Psoas muscle (tissue), 8 donors: ENCODE measurements around the gene PDIA2. TPM values are rescaled to one million over a fixed set of nuclear protein-coding genes. Genes with fewer than 3 reads are reported as not detected.

Experiments
- ATAC-seq, 4 donors: fragments of 200-7000 bp; cut with Tn5 transposase; one replicate each; pipeline ENCODE4 v1.9.1; 2020; ENCODE audit warnings: moderate library complexity in 3 of 4, mild to moderate bottlenecking in 2 of 4
- DNase-seq, 2 donors: peaks; one replicate each; pipeline ENCODE4 v3.0.0-alpha.2; 2020
- H3K27ac ChIP-seq: fragments of 200-600 bp; one replicate; pipeline ENCODE4 v1.8.0; 2022
- H3K27me3 ChIP-seq, 3 donors: fragments of 200-600 bp in 1 of 3; one replicate each; pipeline versions ENCODE4 v1.6.1 to v1.8.0; 2013 to 2022; ENCODE audit warnings: low read length in 2 of 3, mild to moderate bottlenecking in 2 of 3, moderate library complexity in 1 of 3; ENCODE audit not compliant: insufficient read depth in 3 of 3
- H3K36me3 ChIP-seq, 2 donors: fragments of 200-600 bp in 1 of 2; one replicate each; pipeline versions ENCODE4 v1.6.1 to v1.8.0; 2013 to 2022; ENCODE audit warnings: low read depth in 1 of 2, mild to moderate bottlenecking in 1 of 2, moderate library complexity in 1 of 2; ENCODE audit not compliant: insufficient read depth in 1 of 2
- H3K4me1 ChIP-seq: fragments of 200-600 bp; one replicate; pipeline ENCODE4 v1.8.0; 2022
- H3K4me3 ChIP-seq: fragments of 200-600 bp; one replicate; pipeline ENCODE4 v1.8.0; 2022; ENCODE audit warnings: mild to moderate bottlenecking
- H3K9me3 ChIP-seq: fragments of 200-600 bp; one replicate; pipeline ENCODE4 v1.8.0; 2022
- WGBS, 3 donors: extraction: QIAGEN DNeasy Blood & Tissue Kit; methylation state at CpG; one replicate each; pipeline versions ENCODE4 v1.1.6 to v1.1.7; 2013; 5-methylcytosine and 5-hydroxymethylcytosine counted together
- intact Hi-C, 2 donors: fragments of 100-400 bp; cut with DNase I; formaldehyde crosslinking; loops; one replicate each; pipeline versions ENCODE4 v1.11.0 to v1.14.2; 2022
- polyA plus RNA-seq, 3 donors: library from polyadenylated mRNA; stranded (reverse); fragments of 200-250 nt; gene quantifications; one replicate each; pipeline ENCODE4 v1.2.3, GENCODE V29; 2013
- total RNA-seq, 4 donors: library from RNA; stranded (reverse); fragmentation: NEBNext Ultra II Directional in 2 of 4; extraction: Animal tissue kit (Norgen Biotek cat#: 25700) in 2 of 4; gene quantifications; one replicate each; pipeline versions ENCODE4 v1.2.1 to v1.2.4, GENCODE V29; 2021 to 2023
- TF ChIP-seq, protein P1 (sequence below): fragments of 200-600 bp; IDR thresholded peaks from one replicate; pipeline ENCODE4 v1.8.0; 2022; ENCODE audit warnings: antibody characterized with exemption
- donor health status: healthy with polysubstance abuse.
- donor health status: DM: no; HTN: no; CAD: no; lungs with moderate emphysema.
- donor health status: Bipolar disorder and iron deficiency.
- donor health status: healthy.
- donor health status: DM: yes; HTN: yes; CAD: no.
- donor health status: DM: no; HTN: no; CAD: no.
- donor health status: DM: no; HTN: no; CAD: no.
- donor health status: DM: yes; HTN: yes; CAD: no.

The PDIA2 gene
- total and polyA plus RNA-seq, 7 donors = 0.08 to 0.90 (median 0.14) TPM; not detected in 4

GRCh38 chr16:272633-273546 is 10.1 kb upstream of the PDIA2 start:
- 61 to 68% (median 62%) methylated on average over 33 to 36 of the region's 36 CpGs for WGBS, 3 donors
- no peaks in the 10 kb centered on the region for H3K36me3 ChIP-seq
- no peak overlapping the region for H3K4me3 ChIP-seq
- H3K9me3 ChIP-seq = no peaks in the 10 kb centered on the region
- ATAC-seq = no peak
- H3K4me1 ChIP-seq = peaks cover 5% of the 10 kb centered on the region
- TF ChIP-seq, protein P1, sequence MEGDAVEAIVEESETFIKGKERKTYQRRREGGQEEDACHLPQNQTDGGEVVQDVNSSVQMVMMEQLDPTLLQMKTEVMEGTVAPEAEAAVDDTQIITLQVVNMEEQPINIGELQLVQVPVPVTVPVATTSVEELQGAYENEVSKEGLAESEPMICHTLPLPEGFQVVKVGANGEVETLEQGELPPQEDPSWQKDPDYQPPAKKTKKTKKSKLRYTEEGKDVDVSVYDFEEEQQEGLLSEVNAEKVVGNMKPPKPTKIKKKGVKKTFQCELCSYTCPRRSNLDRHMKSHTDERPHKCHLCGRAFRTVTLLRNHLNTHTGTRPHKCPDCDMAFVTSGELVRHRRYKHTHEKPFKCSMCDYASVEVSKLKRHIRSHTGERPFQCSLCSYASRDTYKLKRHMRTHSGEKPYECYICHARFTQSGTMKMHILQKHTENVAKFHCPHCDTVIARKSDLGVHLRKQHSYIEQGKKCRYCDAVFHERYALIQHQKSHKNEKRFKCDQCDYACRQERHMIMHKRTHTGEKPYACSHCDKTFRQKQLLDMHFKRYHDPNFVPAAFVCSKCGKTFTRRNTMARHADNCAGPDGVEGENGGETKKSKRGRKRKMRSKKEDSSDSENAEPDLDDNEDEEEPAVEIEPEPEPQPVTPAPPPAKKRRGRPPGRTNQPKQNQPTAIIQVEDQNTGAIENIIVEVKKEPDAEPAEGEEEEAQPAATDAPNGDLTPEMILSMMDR = no peak
- no peak for DNase-seq
- intact Hi-C loops = no loop called here
- no peak overlapping the region for H3K27ac ChIP-seq
- H3K27me3 ChIP-seq = peaks cover 0 to 21% (median 19%) of the 10 kb centered on the region in 3 donors

DNA sequence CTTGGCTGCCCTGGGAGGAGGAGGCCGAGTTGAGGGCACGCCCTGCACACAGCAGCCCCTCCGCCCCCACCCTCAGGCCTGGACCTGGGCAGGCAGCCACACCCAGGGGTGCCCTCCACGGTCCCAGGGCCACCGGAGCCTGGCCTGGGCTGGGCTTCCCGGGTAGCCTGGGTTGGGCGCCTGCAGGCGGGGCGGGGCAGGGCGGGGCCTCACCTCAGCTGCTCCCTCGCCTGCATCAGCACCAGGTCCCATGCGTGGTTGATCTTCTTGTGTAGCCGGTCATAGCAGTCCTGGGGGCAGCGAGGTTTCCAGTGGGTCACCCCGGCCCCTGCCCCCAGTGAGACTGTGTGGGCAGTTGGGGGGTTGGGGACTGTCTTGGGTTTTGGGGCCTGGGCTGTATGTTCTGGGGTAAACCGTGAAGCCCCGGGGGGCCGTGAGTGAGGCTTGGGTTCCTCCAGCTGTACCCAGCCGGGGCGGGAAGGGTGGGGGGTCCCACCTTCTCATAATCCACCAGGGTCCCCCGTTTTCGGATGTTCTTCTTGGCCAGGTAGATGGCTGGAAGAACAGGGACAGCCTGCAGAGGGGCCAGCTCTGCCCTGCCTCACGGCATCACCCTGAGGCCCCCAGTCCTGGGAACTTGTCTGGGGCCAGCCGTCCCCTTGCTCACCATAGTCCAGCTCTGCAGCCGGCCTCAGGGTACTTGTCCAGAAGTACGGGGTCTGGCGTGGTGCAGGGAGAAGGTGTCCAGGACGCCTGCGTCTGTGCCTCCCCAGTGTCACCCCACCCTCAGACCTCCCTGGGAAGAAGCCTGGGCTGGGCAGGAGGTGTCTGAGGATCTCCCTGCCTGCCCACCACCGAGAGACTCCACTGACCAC is 9.2 kb upstream of the PDIA2 start:
- Histone ChIP-seq H3K27ac (no peak overlapping the region), H3K9me3 (no peaks in the 10 kb centered on the region), H3K36me3 (no peaks in the 10 kb centered on the region), H3K4me1 (peaks cover 5% of the 10 kb centered on the region), H3K27me3 (peaks cover 0 to 21% (median 19%) of the 10 kb centered on the region in 3 donors), H3K4me3 (no peak overlapping the region)
- no peak for DNase-seq
- ATAC-seq = no peak
- TF ChIP-seq, protein P1 = no peak
- WGBS, 3 donors = 74 to 82% (median 79%) methylated on average over 28 to 30 of the region's 30 CpGs
- intact Hi-C loops = no loop called here

DNA sequence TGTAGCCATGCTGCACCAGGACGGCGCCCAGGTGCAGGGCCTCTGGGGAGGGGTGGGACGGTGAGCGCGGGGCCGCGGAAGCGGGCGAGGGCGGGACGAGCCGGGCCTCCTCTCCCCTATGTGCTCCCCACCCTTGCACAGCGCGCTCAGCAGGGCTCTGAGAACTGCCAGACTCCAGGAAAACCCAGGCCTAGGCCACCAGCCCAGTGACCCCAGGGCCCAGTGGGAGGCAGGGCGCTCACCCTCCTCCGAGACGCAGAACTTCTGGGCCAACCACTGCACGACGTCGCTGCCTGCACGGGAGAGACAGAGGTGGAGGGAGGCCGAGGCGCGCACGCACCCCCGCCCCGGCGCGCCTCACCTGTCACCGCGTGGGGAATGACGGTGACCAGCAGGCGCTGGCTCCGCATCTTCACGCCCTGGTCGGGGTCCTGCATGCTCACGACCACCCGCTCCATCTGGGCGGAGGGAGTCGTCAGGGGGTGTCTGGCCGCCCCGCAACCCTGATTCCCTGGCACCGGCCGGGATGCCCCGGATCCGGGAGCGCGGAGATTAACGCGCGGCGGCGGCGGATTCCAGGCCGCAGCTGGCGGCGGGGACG is 7.8 kb upstream of the PDIA2 start:
- Histone ChIP-seq H3K4me1 (peaks cover 5% of the 10 kb centered on the region), H3K36me3 (no peaks in the 10 kb centered on the region), H3K27ac (no peak overlapping the region), H3K4me3 (peak overlapping the region; percentile 66), H3K9me3 (no peaks in the 10 kb centered on the region), H3K27me3 (peaks cover 0 to 26% (median 25%) of the 10 kb centered on the region in 3 donors)
- ATAC-seq (peak; percentile 10 to 32 (median 12)), DNase-seq (no peak)
- WGBS, 3 donors = 3 to 4% (median 3%) methylated on average over 20 to 58 of the region's 58 CpGs
- TF ChIP-seq, protein P1 = no peak
- intact Hi-C loops = no loop called here

DNA sequence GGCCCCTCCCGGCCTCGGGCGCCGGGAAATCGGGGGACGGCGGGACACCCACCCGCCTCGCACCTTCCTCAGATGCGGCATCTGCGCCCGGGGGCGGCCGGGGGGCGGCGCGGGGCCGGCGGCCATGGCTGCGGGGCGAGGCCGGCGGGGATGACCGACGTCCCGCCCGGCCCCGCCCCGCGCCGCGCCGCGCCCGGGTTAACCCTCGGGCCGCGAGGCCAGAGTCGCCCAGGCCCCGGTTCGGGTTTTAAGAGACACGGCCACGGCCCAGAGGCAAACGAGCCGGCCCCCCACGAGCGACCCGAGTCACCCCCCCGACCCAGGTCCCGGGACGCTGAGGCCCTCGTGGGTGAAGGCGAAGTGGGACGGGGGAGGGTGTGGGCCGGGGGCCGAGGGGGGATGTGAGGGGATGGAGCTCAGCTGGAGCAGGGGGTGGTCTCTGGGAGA is 7.2 kb upstream of the PDIA2 start, which contains the start of gene RGS11:
Gene RGS11, minus strand, starts transcription at position 159 of the 447 bp plus-strand sequence. Its CDS starts 33 bp downstream, at position 126.
- DNase-seq (no peak), ATAC-seq (peak in 1 of 4 donors; percentile 46)
- Histone ChIP-seq H3K27me3 (peaks cover 0 to 29% (median 25%) of the 10 kb centered on the region in 3 donors), H3K9me3 (no peaks in the 10 kb centered on the region), H3K4me3 (peak within 1 kb of the TSS; percentile 66), H3K36me3 (no peaks in the 10 kb centered on the region), H3K4me1 (peaks cover 7% of the 10 kb centered on the region), H3K27ac (no peak within 1 kb of the TSS)
- WGBS, 3 donors = 1 to 3% (median 3%) methylated on average over 42 to 56 of the region's 56 CpGs
- TF ChIP-seq, protein P1 = no peak
- intact Hi-C loops = no loop called here
